GM23338 (cell line): ENCODE measurements around the gene GSAP. TPM values are rescaled to one million over a fixed set of nuclear protein-coding genes. Genes with fewer than 3 reads are reported as not detected.
A peak's percentile ranks its signal among the peaks of the same experiment; 100 is the strongest.
"Not testable (repeated sequence)": the region's sequence is repeated elsewhere in the genome, so short reads cannot be mapped to it uniquely, and the experiment has no call there.

Experiments
- ATAC-seq: fragments of 200-7000 bp; cut with Tn5 transposase; 3 replicates; pipeline ENCODE4 v1.9.1; 2020
- DNase-seq: peaks from one replicate; pipeline ENCODE4 v3.0.0-alpha.2; 2015; ENCODE audit warnings: low spot score
- H2AFZ ChIP-seq: fragments of 200-600 bp; sonication (generic); 2 replicates; pipeline ENCODE4 v1.8.0; 2016; ENCODE audit warnings: antibody characterized with exemption, mild to moderate bottlenecking, moderate library complexity
- H3F3A ChIP-seq: fragments of 200-600 bp; sonication (generic); replicated peaks from 2 replicates; pipeline ENCODE4 v1.8.0; 2017; ENCODE audit warnings: antibody characterized with exemption, mixed run types, low read depth
- H3K27ac ChIP-seq: fragments of 200-600 bp; sonication (generic); 2 replicates; pipeline ENCODE4 v1.6.1; 2016; ENCODE audit warnings: low read depth
- H3K27me3 ChIP-seq: fragments of 200-600 bp; sonication (generic); 2 replicates; pipeline ENCODE4 v1.8.0; 2016; ENCODE audit warnings: mild to moderate bottlenecking, mixed run types, moderate library complexity; ENCODE audit not compliant: insufficient read depth
- H3K36me3 ChIP-seq: fragments of 200-600 bp; sonication (generic); 2 replicates; pipeline ENCODE4 v1.8.0; 2016; ENCODE audit warnings: mild to moderate bottlenecking; ENCODE audit not compliant: insufficient read depth
- H3K4me1 ChIP-seq: fragments of 200-600 bp; sonication (generic); 2 replicates; pipeline ENCODE4 v1.8.0; 2016; ENCODE audit warnings: mild to moderate bottlenecking, moderate library complexity; ENCODE audit not compliant: insufficient read depth
- H3K4me2 ChIP-seq: fragments of 200-600 bp; sonication (generic); 2 replicates; pipeline ENCODE4 v1.7.1; 2017; ENCODE audit warnings: mixed run types
- H3K4me3 ChIP-seq: fragments of 200-600 bp; sonication (generic); 2 replicates; pipeline ENCODE4 v1.6.1; 2016; ENCODE audit warnings: mixed run types
- H3K79me2 ChIP-seq: fragments of 200-600 bp; sonication (generic); replicated peaks from 2 replicates; pipeline ENCODE4 v1.8.0; 2017; ENCODE audit warnings: mild to moderate bottlenecking; ENCODE audit not compliant: insufficient read depth
- H3K9me2 ChIP-seq: fragments of 200-600 bp; sonication (generic); 2 replicates; pipeline ENCODE4 v1.8.0; 2017; ENCODE audit not compliant: insufficient read depth
- H4K20me1 ChIP-seq: fragments of 200-600 bp; sonication (generic); replicated peaks from 2 replicates; pipeline ENCODE4 v1.8.0; 2017; ENCODE audit warnings: mild to moderate bottlenecking; ENCODE audit not compliant: insufficient read depth
- H3K27ac Mint-ChIP-seq: 2 replicates; pipeline ENCODE4 v1.8.0; 2020; ENCODE audit warnings: inconsistent platforms, mild to moderate bottlenecking, moderate library complexity, mixed read lengths
- H3K27me3 Mint-ChIP-seq: 3 replicates; pipeline ENCODE4 v1.8.0; 2022; ENCODE audit warnings: low read depth, mild to moderate bottlenecking, moderate library complexity, mixed read lengths, inconsistent platforms; ENCODE audit not compliant: insufficient read depth, poor library complexity
- H3K36me3 Mint-ChIP-seq: 3 replicates; pipeline ENCODE4 v1.8.0; 2021; ENCODE audit warnings: low read depth, mild to moderate bottlenecking, inconsistent platforms, moderate library complexity, mixed read lengths
- H3K4me1 Mint-ChIP-seq: 3 replicates; pipeline ENCODE4 v1.8.0; 2020; ENCODE audit warnings: mild to moderate bottlenecking, inconsistent platforms, mixed read lengths
- H3K4me3 Mint-ChIP-seq: 3 replicates; pipeline ENCODE4 v1.8.0; 2021; ENCODE audit warnings: moderate library complexity, mild to moderate bottlenecking, inconsistent platforms, mixed read lengths
- H3K9me3 Mint-ChIP-seq: 3 replicates; pipeline ENCODE4 v1.8.0; 2020; ENCODE audit warnings: moderate library complexity, mild to moderate bottlenecking, inconsistent platforms, mixed read lengths
- CREB1 ChIP-seq: fragments of 250-450 bp; sonication (Bioruptor Pico); IDR thresholded peaks from 2 replicates; pipeline ENCODE4 v1.5.0; 2020; ENCODE audit warnings: low read depth, mild to moderate bottlenecking, moderate library complexity
- ETS1 ChIP-seq: IDR thresholded peaks from 2 replicates; pipeline ENCODE4 v1.6.1; 2016; ENCODE audit warnings: antibody characterized with exemption
- EZH2 ChIP-seq: fragments of 200-600 bp; sonication (generic); IDR thresholded peaks from one replicate; pipeline ENCODE4 v1.8.0; 2017; ENCODE audit warnings: antibody characterized with exemption, mild to moderate bottlenecking, low read depth; ENCODE audit not compliant: unreplicated experiment
- EZH2phosphoT487 ChIP-seq: fragments of 200-600 bp; sonication (generic); IDR thresholded peaks from one replicate; pipeline ENCODE4 v1.8.1; 2018; ENCODE audit warnings: antibody characterized with exemption; ENCODE audit not compliant: unreplicated experiment
- JUNB ChIP-seq: IDR thresholded peaks from one replicate; pipeline ENCODE4 v1.6.1; 2016; ENCODE audit warnings: antibody characterized with exemption; ENCODE audit not compliant: unreplicated experiment
- NANOG ChIP-seq: IDR thresholded peaks from 2 replicates; pipeline ENCODE4 v1.6.1; 2016; ENCODE audit warnings: antibody characterized with exemption, borderline replicate concordance
- POLR2AphosphoS5 ChIP-seq: IDR thresholded peaks from 2 replicates; pipeline ENCODE4 v1.6.1; 2016; ENCODE audit warnings: antibody characterized with exemption, low read depth
- ZNF114 ChIP-seq: fragments of 250-450 bp; sonication (Bioruptor Pico); IDR thresholded peaks from 2 replicates; pipeline ENCODE4 v1.5.0; 2020; ENCODE audit warnings: mild to moderate bottlenecking, moderate library complexity
- polyA plus RNA-seq: library from polyadenylated mRNA; unstranded; fragments of >200 nt; fragmentation: Nextera tagmentation; extraction: Ambion mirVana; gene quantifications from 2 replicates; pipeline ENCODE4 v1.2.1, GENCODE V29; 2016
- total RNA-seq: library from RNA; depleted of rRNA; stranded (reverse); fragments of >200 nt; shearing (Covaris generic); gene quantifications from 2 replicates; pipeline ENCODE4 v1.2.3, GENCODE V29; 2014
- TF ChIP-seq, protein P1 (sequence below), 2 experiments: fragments of 200-600 bp in 1 of 2; sonication (generic) in 1 of 2; conservative IDR thresholded peaks; 2 replicates each; pipeline versions ENCODE4 v1.5.1 to v1.6.1; 2016 to 2017; ENCODE audit warnings: antibody characterized with exemption in 2 of 2, low read depth in 2 of 2, mild to moderate bottlenecking in 2 of 2, moderate library complexity in 1 of 2
- TF ChIP-seq, protein P2 (sequence below): IDR thresholded peaks from one replicate; pipeline ENCODE4 v1.6.1; 2018; ENCODE audit warnings: antibody characterized with exemption; ENCODE audit not compliant: unreplicated experiment

Gene GSAP
- total and polyA plus RNA-seq, 2 experiments from 2014 or later: 0.63 to 1.1 TPM

DNA sequence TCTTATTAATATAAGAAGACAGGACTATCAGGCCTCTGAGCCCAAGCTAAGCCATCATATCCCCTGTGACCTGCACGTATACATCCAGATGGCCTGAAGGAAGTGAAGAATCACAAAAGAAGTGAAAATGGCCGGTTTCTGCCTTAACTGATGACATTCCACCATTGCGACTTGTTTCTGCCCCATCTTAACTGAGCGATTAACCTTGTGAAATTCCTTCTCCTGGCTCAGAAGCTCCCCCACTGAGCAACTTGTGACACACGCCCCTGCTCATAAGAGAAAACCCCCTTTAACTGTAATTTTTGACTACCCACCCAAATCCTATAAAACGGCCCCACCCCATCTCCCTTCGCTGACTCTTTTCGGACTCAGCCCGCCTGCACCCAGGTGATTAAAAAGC, 70.7 kb downstream of the GSAP start:
- not testable (repeated sequence) for ATAC-seq

GRCh38 chr7:77339726-77340125, 76.4 kb downstream of the GSAP start:
- Histone ChIP-seq H3K79me2 (no peaks in the 10 kb centered on the region), H3K27me3 (no peaks in the 10 kb centered on the region), H3F3A (no peaks in the 10 kb centered on the region), H3K4me3 (no peak overlapping the region), H4K20me1 (no peaks in the 10 kb centered on the region), H3K4me1 (no peaks in the 10 kb centered on the region), H3K27ac (no peak overlapping the region), H3K9me2 (no peaks in the 10 kb centered on the region), H3K36me3 (no peaks in the 10 kb centered on the region), H3K4me2 (no peak overlapping the region), H2AFZ (no peak overlapping the region)
- ATAC-seq (no peak), DNase-seq (no peak)
- Mint-ChIP-seq H3K27ac (no peak overlapping the region), H3K4me1 (no peaks in the 10 kb centered on the region), H3K36me3 (peaks cover 9% of the 10 kb centered on the region; the same call in 2 of the 3 replicates), H3K4me3 (no peak overlapping the region), H3K9me3 (no peaks in the 10 kb centered on the region; the same call in 1 of the 3 replicates), H3K27me3 (peaks cover 3% of the 10 kb centered on the region)
- TF ChIP-seq JUNB: no peak

More for the DNA sequence above, 70.7 kb downstream of the GSAP start:
- H3K36me3 ChIP-seq, H3K4me3 ChIP-seq, H3K4me3 Mint-ChIP-seq, H3K27ac Mint-ChIP-seq, DNase-seq, H3K36me3 Mint-ChIP-seq, H3K79me2 ChIP-seq, H3K4me2 ChIP-seq, H3K9me3 Mint-ChIP-seq, H3K27me3 ChIP-seq, H3K9me2 ChIP-seq, H4K20me1 ChIP-seq, H3K27ac ChIP-seq, H3K27me3 Mint-ChIP-seq, H3F3A ChIP-seq: not testable (repeated sequence)
- peaks cover 15% of the 10 kb centered on the region for H3K4me1 Mint-ChIP-seq
- Histone ChIP-seq H3K4me1 (peaks cover 15% of the 10 kb centered on the region), H2AFZ (0 out of 2 replicates have a peak overlapping the region, but pooled peaks have one; percentile 47)

DNA sequence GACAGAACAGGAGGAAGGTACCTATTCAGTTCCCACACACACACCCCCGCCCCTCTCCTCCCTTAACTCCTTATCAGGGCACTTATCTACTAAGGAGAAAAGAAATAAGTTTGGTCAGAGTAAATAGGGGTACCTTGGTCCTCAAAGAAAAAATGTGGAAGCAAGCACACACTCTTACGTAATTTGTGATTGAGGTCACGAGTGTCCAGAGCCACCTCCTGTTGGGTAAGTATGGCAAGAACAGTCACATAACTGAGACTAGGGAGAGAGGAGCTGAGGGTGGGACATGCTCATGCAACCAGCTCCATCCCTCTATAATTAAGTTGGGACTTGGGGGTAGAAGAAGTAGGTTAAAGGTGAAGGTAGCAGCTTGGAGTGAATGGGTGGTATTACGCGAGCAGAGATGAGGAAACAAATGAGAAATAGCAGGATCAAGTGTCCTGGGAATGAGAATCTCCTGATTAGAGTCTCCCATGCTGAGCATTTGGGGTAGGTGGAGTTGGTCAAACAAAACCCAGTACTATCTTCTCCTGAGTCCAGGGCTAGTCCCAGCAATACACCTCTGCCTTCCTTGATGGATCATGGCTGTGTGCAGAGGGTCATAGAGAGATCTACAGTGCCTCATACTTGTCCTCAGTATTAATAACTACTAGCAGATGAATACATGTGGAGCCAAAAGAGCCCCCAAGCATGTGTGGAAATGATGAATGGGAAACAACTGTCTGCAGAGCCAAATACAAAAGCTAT, 77.1 kb downstream of the GSAP start:
- no peak for ATAC-seq
- peaks cover 9% of the 10 kb centered on the region; the same call in 2 of the 3 replicates for H3K36me3 Mint-ChIP-seq
- no peak overlapping the region for H3K4me3 ChIP-seq

More for the DNA sequence above, 77.1 kb downstream of the GSAP start:
- Histone ChIP-seq H3K79me2 (no peaks in the 10 kb centered on the region), H3K27me3 (no peaks in the 10 kb centered on the region), H3K27ac (no peak overlapping the region), H4K20me1 (no peaks in the 10 kb centered on the region), H3K9me2 (no peaks in the 10 kb centered on the region), H3K4me1 (no peaks in the 10 kb centered on the region), H2AFZ (no peak overlapping the region), H3F3A (no peaks in the 10 kb centered on the region), H3K4me2 (no peak overlapping the region), H3K36me3 (no peaks in the 10 kb centered on the region)
- Mint-ChIP-seq H3K4me1 (no peaks in the 10 kb centered on the region), H3K9me3 (no peaks in the 10 kb centered on the region; the same call in 1 of the 3 replicates), H3K4me3 (no peak overlapping the region), H3K27me3 (peaks cover 3% of the 10 kb centered on the region), H3K27ac (no peak overlapping the region)
- DNase-seq: no peak
- no peak for TF ChIP-seq JUNB
- TF ChIP-seq EZH2phosphoT487: no peak
- TF ChIP-seq EZH2: no peak
- no peak for TF ChIP-seq NANOG
- TF ChIP-seq, protein P1, sequence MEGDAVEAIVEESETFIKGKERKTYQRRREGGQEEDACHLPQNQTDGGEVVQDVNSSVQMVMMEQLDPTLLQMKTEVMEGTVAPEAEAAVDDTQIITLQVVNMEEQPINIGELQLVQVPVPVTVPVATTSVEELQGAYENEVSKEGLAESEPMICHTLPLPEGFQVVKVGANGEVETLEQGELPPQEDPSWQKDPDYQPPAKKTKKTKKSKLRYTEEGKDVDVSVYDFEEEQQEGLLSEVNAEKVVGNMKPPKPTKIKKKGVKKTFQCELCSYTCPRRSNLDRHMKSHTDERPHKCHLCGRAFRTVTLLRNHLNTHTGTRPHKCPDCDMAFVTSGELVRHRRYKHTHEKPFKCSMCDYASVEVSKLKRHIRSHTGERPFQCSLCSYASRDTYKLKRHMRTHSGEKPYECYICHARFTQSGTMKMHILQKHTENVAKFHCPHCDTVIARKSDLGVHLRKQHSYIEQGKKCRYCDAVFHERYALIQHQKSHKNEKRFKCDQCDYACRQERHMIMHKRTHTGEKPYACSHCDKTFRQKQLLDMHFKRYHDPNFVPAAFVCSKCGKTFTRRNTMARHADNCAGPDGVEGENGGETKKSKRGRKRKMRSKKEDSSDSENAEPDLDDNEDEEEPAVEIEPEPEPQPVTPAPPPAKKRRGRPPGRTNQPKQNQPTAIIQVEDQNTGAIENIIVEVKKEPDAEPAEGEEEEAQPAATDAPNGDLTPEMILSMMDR (conservative IDR thresholded peaks at IDR 0.05; ENCODE audit: low read depth in 2 of 2): no peak
- no peak for TF ChIP-seq POLR2AphosphoS5
- TF ChIP-seq, protein P2, sequence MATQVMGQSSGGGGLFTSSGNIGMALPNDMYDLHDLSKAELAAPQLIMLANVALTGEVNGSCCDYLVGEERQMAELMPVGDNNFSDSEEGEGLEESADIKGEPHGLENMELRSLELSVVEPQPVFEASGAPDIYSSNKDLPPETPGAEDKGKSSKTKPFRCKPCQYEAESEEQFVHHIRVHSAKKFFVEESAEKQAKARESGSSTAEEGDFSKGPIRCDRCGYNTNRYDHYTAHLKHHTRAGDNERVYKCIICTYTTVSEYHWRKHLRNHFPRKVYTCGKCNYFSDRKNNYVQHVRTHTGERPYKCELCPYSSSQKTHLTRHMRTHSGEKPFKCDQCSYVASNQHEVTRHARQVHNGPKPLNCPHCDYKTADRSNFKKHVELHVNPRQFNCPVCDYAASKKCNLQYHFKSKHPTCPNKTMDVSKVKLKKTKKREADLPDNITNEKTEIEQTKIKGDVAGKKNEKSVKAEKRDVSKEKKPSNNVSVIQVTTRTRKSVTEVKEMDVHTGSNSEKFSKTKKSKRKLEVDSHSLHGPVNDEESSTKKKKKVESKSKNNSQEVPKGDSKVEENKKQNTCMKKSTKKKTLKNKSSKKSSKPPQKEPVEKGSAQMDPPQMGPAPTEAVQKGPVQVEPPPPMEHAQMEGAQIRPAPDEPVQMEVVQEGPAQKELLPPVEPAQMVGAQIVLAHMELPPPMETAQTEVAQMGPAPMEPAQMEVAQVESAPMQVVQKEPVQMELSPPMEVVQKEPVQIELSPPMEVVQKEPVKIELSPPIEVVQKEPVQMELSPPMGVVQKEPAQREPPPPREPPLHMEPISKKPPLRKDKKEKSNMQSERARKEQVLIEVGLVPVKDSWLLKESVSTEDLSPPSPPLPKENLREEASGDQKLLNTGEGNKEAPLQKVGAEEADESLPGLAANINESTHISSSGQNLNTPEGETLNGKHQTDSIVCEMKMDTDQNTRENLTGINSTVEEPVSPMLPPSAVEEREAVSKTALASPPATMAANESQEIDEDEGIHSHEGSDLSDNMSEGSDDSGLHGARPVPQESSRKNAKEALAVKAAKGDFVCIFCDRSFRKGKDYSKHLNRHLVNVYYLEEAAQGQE: no peak
- TF ChIP-seq ZNF114 (CRISPR knock-in tag): no peak
- no peak for TF ChIP-seq ETS1
- TF ChIP-seq CREB1 (CRISPR knock-in tag): no peak
